A549 (cell line): ENCODE results near the gene VASN.

Experiments
- CTCF ChIP-seq: fragments of >200 bp; sonication (Bioruptor Twin); formaldehyde crosslinking; IDR thresholded peaks from 3 replicates; pipeline ENCODE4 v1.5.1; 2016
- EHMT2 ChIP-seq: fragments of 200-600 bp; sonication (generic); IDR thresholded peaks from 2 replicates; pipeline ENCODE4 v1.6.1; 2016; ENCODE audit warnings: antibody characterized with exemption, low read depth, mild to moderate bottlenecking, moderate library complexity
- EP300 ChIP-seq, 2 experiments: fragments of >200 bp; sonication (Bioruptor Twin); formaldehyde crosslinking; IDR thresholded peaks; 2 replicates in 1 of 2; 3 replicates in 1 of 2; pipeline ENCODE4 v1.6.1; 2016 to 2017
- ESRRA ChIP-seq: fragments of 150-350 bp; IDR thresholded peaks from 2 replicates; pipeline ENCODE4 v1.6.1; 2014; ENCODE audit warnings: mild to moderate bottlenecking, low read length, borderline replicate concordance
- HDAC2 ChIP-seq: fragments of 200-600 bp; sonication (generic); IDR thresholded peaks from 2 replicates; pipeline ENCODE4 v1.6.1; 2016
- USF2 ChIP-seq: fragments of 450-650 bp; IDR thresholded peaks from 2 replicates; pipeline ENCODE4 v1.6.1; 2014; ENCODE audit warnings: antibody characterized with exemption

GRCh38 chr16:4404247-4404966 lies 32.8 kb downstream of the VASN start:
- no peak for TF ChIP-seq USF2
- no peak for TF ChIP-seq EP300 (IDR thresholded peaks at IDR 0.05)
- no peak for TF ChIP-seq HDAC2
- TF ChIP-seq CTCF = peak; percentile 92
- no peak for TF ChIP-seq ESRRA
- no peak for TF ChIP-seq EHMT2
